ENCODE data around the gene MED12L. TPM values are rescaled to one million over a fixed set of nuclear protein-coding genes. Genes with fewer than 3 reads are reported as not detected.
"Not testable (repeated sequence)": the region's sequence is repeated elsewhere in the genome, so short reads cannot be mapped to it uniquely, and the experiment has no call there.

MED12L gene
- total RNA-seq, 1 donor from 2014 or later = 1.4 TPM

GRCh38 chr3:151165226-151165625 is 79.8 kb downstream of the MED12L start:
- Mint-ChIP-seq H3K27me3 (ENCODE audit: unreplicated experiment) (no peaks in the 10 kb centered on the region), H3K36me3 (ENCODE audit: unreplicated experiment) (no peaks in the 10 kb centered on the region), H3K4me3 (ENCODE audit: unreplicated experiment) (no peak overlapping the region), H3K4me1 (ENCODE audit: unreplicated experiment) (no peaks in the 10 kb centered on the region), H3K9me3 (ENCODE audit: unreplicated experiment) (no peaks in the 10 kb centered on the region), H3K27ac (ENCODE audit: unreplicated experiment) (no peak overlapping the region)
- no peak for DNase-seq (ENCODE audit: extremely low spot score, unreplicated experiment)
- TF ChIP-seq CTCF (IDR thresholded peaks at IDR 0.05) = no peak

- DNase-seq (ENCODE audit: extremely low spot score, unreplicated experiment) = no peak
Observed at GRCh38 chr3:151166161-151166560, 80.7 kb downstream of the MED12L start.

GRCh38 chr3:151168269-151169094 is 83.0 kb downstream of the MED12L start:
- Mint-ChIP-seq H3K4me3 (ENCODE audit: unreplicated experiment) (no peak overlapping the region), H3K27me3 (ENCODE audit: unreplicated experiment) (no peaks in the 10 kb centered on the region), H3K4me1 (ENCODE audit: unreplicated experiment) (no peaks in the 10 kb centered on the region), H3K9me3 (ENCODE audit: unreplicated experiment) (no peaks in the 10 kb centered on the region), H3K36me3 (ENCODE audit: unreplicated experiment) (no peaks in the 10 kb centered on the region), H3K27ac (ENCODE audit: unreplicated experiment) (no peak overlapping the region)
- peak; percentile 86 for TF ChIP-seq CTCF (IDR thresholded peaks at IDR 0.05)
- DNase-seq (ENCODE audit: extremely low spot score, unreplicated experiment) = no peak

More at GRCh38 chr3:151166161-151166560, 80.7 kb downstream of the MED12L start:
- TF ChIP-seq CTCF (IDR thresholded peaks at IDR 0.05) = no peak
- Mint-ChIP-seq H3K27me3 (ENCODE audit: unreplicated experiment) (no peaks in the 10 kb centered on the region), H3K27ac (ENCODE audit: unreplicated experiment) (no peak overlapping the region), H3K4me3 (ENCODE audit: unreplicated experiment) (no peak overlapping the region), H3K36me3 (ENCODE audit: unreplicated experiment) (no peaks in the 10 kb centered on the region), H3K4me1 (ENCODE audit: unreplicated experiment) (no peaks in the 10 kb centered on the region), H3K9me3 (ENCODE audit: unreplicated experiment) (no peaks in the 10 kb centered on the region)

- Mint-ChIP-seq H3K4me1 (ENCODE audit: unreplicated experiment) (no peaks in the 10 kb centered on the region), H3K4me3 (ENCODE audit: unreplicated experiment) (no peak overlapping the region), H3K27me3 (ENCODE audit: unreplicated experiment) (no peaks in the 10 kb centered on the region), H3K9me3 (ENCODE audit: unreplicated experiment) (no peaks in the 10 kb centered on the region), H3K36me3 (ENCODE audit: unreplicated experiment) (no peaks in the 10 kb centered on the region), H3K27ac (ENCODE audit: unreplicated experiment) (no peak overlapping the region)
- no peak for DNase-seq (ENCODE audit: extremely low spot score, unreplicated experiment)
- TF ChIP-seq CTCF (IDR thresholded peaks at IDR 0.05) = no peak
Observed at GRCh38 chr3:151169262-151169947, 83.9 kb downstream of the MED12L start.

GRCh38 chr3:151169948-151170679 is 84.7 kb downstream of the MED12L start:
- not testable (repeated sequence) for DNase-seq (ENCODE audit: extremely low spot score, unreplicated experiment); H3K9me3 Mint-ChIP-seq (ENCODE audit: unreplicated experiment); H3K4me3 Mint-ChIP-seq (ENCODE audit: unreplicated experiment); H3K27me3 Mint-ChIP-seq (ENCODE audit: unreplicated experiment); H3K36me3 Mint-ChIP-seq (ENCODE audit: unreplicated experiment); H3K4me1 Mint-ChIP-seq (ENCODE audit: unreplicated experiment); H3K27ac Mint-ChIP-seq (ENCODE audit: unreplicated experiment)
